CD4-positive, CD25-positive, alpha-beta regulatory T cell (primary cell): ENCODE data around the gene COMMD2. TPM values are rescaled to one million over a fixed set of nuclear protein-coding genes. Genes with fewer than 3 reads are reported as not detected.
A peak's percentile ranks its signal among the peaks of the same experiment; 100 is the strongest.

Experiments
- ATAC-seq, 2 donors: fragments of 150-1000 bp; cut with Tn5 transposase; one replicate each; pipeline ENCODE4 v1.10.0; 2021; ENCODE audit warnings: low read depth in 2 of 2, moderate number of reproducible peaks in 2 of 2, moderate library complexity in 1 of 2
- DNase-seq, 3 donors: peaks; one replicate each; pipeline versions ENCODE4 v3.0.0 to v3.0.0-alpha.2; 2012 to 2022; ENCODE audit warnings: mixed read lengths in 1 of 3
- H3K27ac ChIP-seq: one replicate; pipeline ENCODE4 v1.7.0; 2013; ENCODE audit warnings: mild to moderate bottlenecking, low read length; ENCODE audit not compliant: insufficient read depth, poor library complexity, severe bottlenecking
- H3K27me3 ChIP-seq: one replicate; pipeline ENCODE4 v1.7.0; 2013; ENCODE audit warnings: low read length; ENCODE audit not compliant: control insufficient read depth, insufficient read depth
- H3K36me3 ChIP-seq: one replicate; pipeline ENCODE4 v1.7.0; 2013; ENCODE audit warnings: mild to moderate bottlenecking, low read length, moderate library complexity; ENCODE audit not compliant: control insufficient read depth, insufficient read depth
- H3K4me1 ChIP-seq: 2 replicates; pipeline ENCODE4 v1.7.0; 2013; ENCODE audit warnings: mild to moderate bottlenecking, low read length; ENCODE audit not compliant: insufficient read depth, control insufficient read depth, poor library complexity, severe bottlenecking
- H3K4me3 ChIP-seq: one replicate; pipeline ENCODE4 v1.7.0; 2013; ENCODE audit warnings: low read depth, mild to moderate bottlenecking, low read length, moderate library complexity
- H3K9me3 ChIP-seq, 2 experiments: 1 replicate in 1 of 2; 2 replicates in 1 of 2; pipeline ENCODE4 v1.7.0; 2013; ENCODE audit warnings: low read length in 2 of 2, mild to moderate bottlenecking in 1 of 2, moderate library complexity in 1 of 2; ENCODE audit not compliant: control insufficient read depth in 2 of 2
- H3K27ac Mint-ChIP-seq, 3 donors: one replicate each; pipeline ENCODE4 v1.8.0; 2020 to 2022; ENCODE audit warnings: mild to moderate bottlenecking in 3 of 3, mixed read lengths in 3 of 3, moderate library complexity in 2 of 3
- H3K27me3 Mint-ChIP-seq: one replicate; pipeline ENCODE4 v1.8.0; 2022; ENCODE audit warnings: mild to moderate bottlenecking, mixed read lengths
- H3K36me3 Mint-ChIP-seq: one replicate; pipeline ENCODE4 v1.8.0; 2020; ENCODE audit warnings: mixed read lengths
- H3K4me1 Mint-ChIP-seq, 4 donors: one replicate each; pipeline ENCODE4 v1.8.0; 2020 to 2022; ENCODE audit warnings: mixed read lengths in 4 of 4, mild to moderate bottlenecking in 1 of 4
- H3K4me3 Mint-ChIP-seq, 4 donors: one replicate each; pipeline ENCODE4 v1.8.0; 2020 to 2022; ENCODE audit warnings: mild to moderate bottlenecking in 4 of 4, mixed read lengths in 4 of 4, moderate library complexity in 3 of 4
- H3K9me3 Mint-ChIP-seq, 7 donors: one replicate each; pipeline ENCODE4 v1.8.0; 2020 to 2022; ENCODE audit warnings: mixed read lengths in 7 of 7, mild to moderate bottlenecking in 3 of 7, moderate library complexity in 2 of 7
- polyA plus RNA-seq, 4 donors: library from polyadenylated mRNA; unstranded; fragments of 300-500 nt; fragmentation: Illumina TruSeq; gene quantifications; one replicate each; pipeline ENCODE4 v1.2.3, GENCODE V29; 2021
- total RNA-seq: library from RNA; stranded (reverse); gene quantifications from one replicate; pipeline ENCODE4 v1.2.3, GENCODE V29; 2022

Gene COMMD2
- total and polyA plus RNA-seq, 5 donors from 2014 or later, result 26.8 to 72.5 (median 69.3) TPM

DNA sequence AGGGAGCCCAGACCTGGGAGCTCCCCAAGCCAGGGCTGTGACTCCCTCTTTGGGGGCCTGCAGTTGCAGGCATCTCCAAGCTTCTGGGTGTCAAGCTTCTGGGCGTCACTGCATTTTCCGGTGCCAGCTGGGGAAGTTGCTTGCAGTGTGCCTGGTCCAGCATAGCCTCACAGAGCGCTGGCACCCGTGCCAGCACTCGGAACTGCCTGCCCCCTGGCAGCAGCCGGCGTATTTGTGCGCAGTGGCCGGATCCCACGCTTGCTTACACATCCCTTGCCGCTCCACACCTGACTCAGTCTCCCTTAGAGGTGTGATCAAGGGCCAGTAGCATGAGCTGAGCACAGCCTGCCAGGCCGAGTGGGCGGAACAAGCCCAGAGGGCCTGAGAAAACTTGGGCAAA is 37.0 kb downstream of the COMMD2 start:
- H3K27ac ChIP-seq, result no peak overlapping the region
- H3K27ac Mint-ChIP-seq, result no peak overlapping the region
- no peaks in the 10 kb centered on the region for H3K4me1 ChIP-seq
- H3K27me3 ChIP-seq, result no peaks in the 10 kb centered on the region
- peaks cover 0 to 2% (median 0%) of the 10 kb centered on the region in 7 donors for H3K9me3 Mint-ChIP-seq
- H3K9me3 ChIP-seq, result no peaks in the 10 kb centered on the region
- peaks cover 0 to 2% (median 0%) of the 10 kb centered on the region in 4 donors for H3K4me1 Mint-ChIP-seq
- H3K36me3 ChIP-seq, result no peaks in the 10 kb centered on the region
- no peak overlapping the region for H3K4me3 Mint-ChIP-seq
- ATAC-seq (no peak), DNase-seq (no peak)
- peaks cover 4% of the 10 kb centered on the region for H3K27me3 Mint-ChIP-seq
- H3K36me3 Mint-ChIP-seq, result no peaks in the 10 kb centered on the region
- no peak overlapping the region for H3K4me3 ChIP-seq

DNA sequence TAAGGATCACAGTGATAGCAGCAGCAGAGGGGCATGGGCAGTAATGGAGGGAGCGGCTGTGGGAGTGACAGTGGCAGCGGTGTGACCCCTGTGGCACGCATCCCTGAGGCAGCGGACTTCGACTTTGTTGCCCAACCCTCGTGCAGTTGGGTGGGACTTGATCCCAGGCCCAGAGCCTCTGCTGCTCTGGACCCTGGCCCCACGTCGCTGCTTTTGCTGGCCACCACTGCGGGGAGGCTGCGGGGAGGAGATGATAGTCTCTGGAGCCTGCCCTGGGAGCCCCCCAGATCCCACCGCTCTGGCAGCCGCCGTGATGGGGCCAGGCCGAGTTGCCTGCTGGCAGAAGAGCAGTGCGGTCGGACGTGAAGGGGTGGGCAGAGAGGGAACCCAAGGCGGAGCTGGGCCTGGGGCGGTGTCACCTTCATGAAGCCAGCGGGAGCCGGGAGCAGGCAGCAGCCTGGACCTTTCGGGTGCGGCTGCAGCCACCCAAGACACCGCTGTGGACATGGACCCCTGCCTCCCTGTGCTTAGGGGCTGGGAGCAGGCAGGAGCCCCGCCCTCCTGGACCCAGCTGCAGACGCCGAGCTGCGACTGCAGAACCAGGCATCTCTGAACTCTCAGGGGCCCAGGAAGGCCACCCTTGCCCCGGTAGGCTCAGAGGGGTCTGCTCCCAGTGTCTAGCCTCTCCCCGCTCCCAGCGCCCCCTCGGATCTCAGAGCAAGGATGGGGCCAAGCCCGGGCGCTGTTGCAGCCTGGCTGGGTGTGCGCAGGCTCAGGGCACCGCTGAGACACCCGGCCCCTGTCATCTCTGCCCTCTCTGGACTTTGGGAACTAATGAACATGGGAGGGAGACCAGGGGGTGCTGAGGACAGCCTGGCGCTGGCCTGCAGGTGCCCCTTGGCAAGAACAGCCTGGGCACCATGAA is 38.3 kb downstream of the COMMD2 start:
- no peaks in the 10 kb centered on the region for H3K4me1 ChIP-seq
- Mint-ChIP-seq H3K4me1 (peaks cover 0 to 2% (median 0%) of the 10 kb centered on the region in 4 donors), H3K27ac (no peak overlapping the region), H3K36me3 (no peaks in the 10 kb centered on the region), H3K4me3 (no peak overlapping the region), H3K9me3 (peaks cover 0 to 2% (median 0%) of the 10 kb centered on the region in 7 donors), H3K27me3 (peaks cover 4% of the 10 kb centered on the region)
- H3K9me3 ChIP-seq, result no peaks in the 10 kb centered on the region
- DNase-seq (no peak), ATAC-seq (no peak)
- H3K27me3 ChIP-seq, result no peaks in the 10 kb centered on the region
- H3K27ac ChIP-seq, result no peak overlapping the region
- H3K4me3 ChIP-seq, result no peak overlapping the region
- no peaks in the 10 kb centered on the region for H3K36me3 ChIP-seq

DNA sequence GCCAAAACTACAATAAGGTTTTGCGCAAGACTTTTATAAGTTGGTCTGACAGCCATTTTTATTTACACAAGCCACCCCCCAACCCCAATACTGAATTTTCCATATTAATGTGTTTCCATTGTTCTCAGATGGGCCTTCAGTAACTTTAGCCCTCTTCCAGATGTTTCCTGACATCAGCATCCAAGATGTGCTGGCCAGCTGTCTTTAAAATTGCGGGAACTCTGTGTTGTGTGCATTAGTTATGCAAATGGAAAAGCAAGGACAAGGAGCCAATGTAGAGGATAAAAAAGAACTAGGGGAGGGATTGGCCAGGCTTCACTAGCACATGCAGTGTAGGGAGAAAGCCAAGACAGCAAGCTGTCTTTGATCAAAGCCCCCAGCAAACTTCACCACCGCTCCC is 45.4 kb downstream of the COMMD2 start:
- H3K4me3 ChIP-seq, result no peak overlapping the region
- no peaks in the 10 kb centered on the region for H3K4me1 ChIP-seq
- peak overlapping the region in 1 of 3 donors; percentile 17 for H3K27ac Mint-ChIP-seq
- H3K4me3 Mint-ChIP-seq, result no peak overlapping the region
- no peak overlapping the region for H3K27ac ChIP-seq
- H3K36me3 Mint-ChIP-seq, result no peaks in the 10 kb centered on the region
- H3K9me3 Mint-ChIP-seq, result peaks cover 0 to 2% (median 0%) of the 10 kb centered on the region in 7 donors
- no peaks in the 10 kb centered on the region for H3K9me3 ChIP-seq
- DNase-seq, result no peak
- no peaks in the 10 kb centered on the region for H3K27me3 ChIP-seq
- ATAC-seq, result no peak
- H3K36me3 ChIP-seq, result no peaks in the 10 kb centered on the region
- peaks cover 2% of the 10 kb centered on the region for H3K27me3 Mint-ChIP-seq
- H3K4me1 Mint-ChIP-seq, result peaks cover 1 to 11% (median 3%) of the 10 kb centered on the region in 4 donors

DNA sequence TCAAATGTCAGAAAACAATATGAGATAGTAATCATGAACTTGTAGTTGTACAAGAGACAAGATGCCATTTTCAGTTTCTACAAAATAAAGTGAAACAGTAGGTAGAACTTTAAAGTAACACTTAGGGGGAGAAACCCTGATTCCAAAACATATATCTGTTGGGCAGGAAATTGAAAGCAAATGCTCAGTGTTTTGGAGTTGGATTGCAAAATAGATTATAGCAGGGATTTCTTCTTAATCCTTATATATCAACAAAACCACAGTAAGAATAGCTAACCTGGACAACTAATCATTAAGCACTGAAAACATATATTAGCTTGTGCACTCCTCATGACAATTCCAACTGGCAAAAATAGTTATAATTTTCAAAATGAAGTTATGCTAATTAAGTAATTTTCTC is 46.9 kb downstream of the COMMD2 start:
- no peak for ATAC-seq

DNA sequence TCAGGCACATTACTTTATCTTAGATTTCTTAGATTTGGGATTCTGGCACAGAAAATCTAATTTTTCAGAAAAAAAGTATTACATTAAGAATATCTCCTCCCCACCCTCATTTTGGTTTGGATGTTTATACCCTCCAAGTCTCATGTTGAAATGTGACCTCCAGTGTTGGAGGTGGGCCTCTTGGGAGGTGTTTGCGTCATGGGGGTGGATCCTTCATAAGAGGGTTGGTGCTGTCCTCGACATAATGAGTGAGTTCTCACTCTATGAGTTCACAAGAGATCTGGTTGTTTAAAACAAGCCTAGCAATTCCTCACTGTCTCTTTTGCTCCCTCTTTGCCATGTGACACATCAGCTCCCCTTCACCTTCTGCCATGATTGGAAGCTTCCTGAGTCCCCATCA is 48.8 kb downstream of the COMMD2 start:
- H3K36me3 Mint-ChIP-seq, result no peaks in the 10 kb centered on the region
- peaks cover 4 to 6% of the 10 kb centered on the region in 2 experiments for H3K9me3 ChIP-seq
- peaks cover 0 to 13% (median 2%) of the 10 kb centered on the region in 7 donors for H3K9me3 Mint-ChIP-seq
- ATAC-seq, result no peak
- H3K36me3 ChIP-seq, result no peaks in the 10 kb centered on the region
- H3K27ac ChIP-seq, result no peak overlapping the region
- no peak for DNase-seq
- H3K4me1 ChIP-seq, result peaks cover 9% of the 10 kb centered on the region
- H3K27me3 ChIP-seq, result no peaks in the 10 kb centered on the region
- H3K27ac Mint-ChIP-seq, result no peak overlapping the region
- H3K27me3 Mint-ChIP-seq, result no peaks in the 10 kb centered on the region
- H3K4me3 ChIP-seq, result no peak overlapping the region
- no peak overlapping the region for H3K4me3 Mint-ChIP-seq
- peaks cover 3 to 15% (median 9%) of the 10 kb centered on the region in 4 donors for H3K4me1 Mint-ChIP-seq

More for the DNA sequence above, 46.9 kb downstream of the COMMD2 start:
- H3K27ac Mint-ChIP-seq, result no peak overlapping the region
- no peaks in the 10 kb centered on the region for H3K36me3 Mint-ChIP-seq
- peaks cover 9% of the 10 kb centered on the region for H3K4me1 ChIP-seq
- H3K9me3 Mint-ChIP-seq, result peaks cover 0 to 3% (median 0%) of the 10 kb centered on the region in 7 donors
- no peak overlapping the region for H3K4me3 ChIP-seq
- no peaks in the 10 kb centered on the region for H3K27me3 Mint-ChIP-seq
- H3K27ac ChIP-seq, result no peak overlapping the region
- H3K4me1 Mint-ChIP-seq, result peaks cover 3 to 15% (median 9%) of the 10 kb centered on the region in 4 donors
- DNase-seq, result no peak
- H3K9me3 ChIP-seq, result no peaks in the 10 kb centered on the region
- H3K4me3 Mint-ChIP-seq, result no peak overlapping the region
- no peaks in the 10 kb centered on the region for H3K36me3 ChIP-seq
- H3K27me3 ChIP-seq, result no peaks in the 10 kb centered on the region

DNA sequence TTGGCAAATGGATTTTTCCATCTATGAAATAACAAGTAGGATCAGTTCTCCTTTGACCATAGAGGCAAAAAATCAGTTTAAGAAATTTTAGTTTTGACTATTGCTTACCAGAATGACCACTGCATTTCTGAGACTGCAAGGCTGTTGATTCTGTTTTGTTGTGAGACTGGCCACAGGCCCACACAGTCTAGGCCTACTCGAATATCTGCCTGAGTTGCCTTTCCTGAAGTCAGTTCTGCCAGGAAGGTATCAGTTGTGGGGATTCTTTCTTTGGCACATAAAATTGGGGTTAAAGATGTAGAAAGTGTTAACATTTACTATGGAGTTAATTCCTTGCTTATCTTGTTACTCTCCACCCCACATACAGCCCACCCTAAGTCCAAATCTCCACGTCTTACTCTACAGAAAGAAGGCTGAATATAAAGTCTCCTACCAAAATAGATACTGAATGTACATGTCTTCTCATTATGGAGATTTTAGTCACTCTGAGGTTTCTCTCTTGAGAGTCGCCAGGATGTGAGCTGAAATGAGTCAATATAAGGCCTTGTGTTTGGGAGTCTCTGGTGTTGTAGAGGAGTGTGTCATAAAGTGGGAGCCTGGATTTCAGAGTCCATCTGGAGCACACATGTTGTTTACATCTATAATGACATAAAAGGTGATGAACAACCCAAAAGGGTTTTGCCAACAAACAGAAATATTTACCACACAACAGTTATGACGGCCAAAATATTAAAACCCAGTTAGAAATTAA is 49.4 kb downstream of the COMMD2 start:
- Histone ChIP-seq H3K9me3 (peaks cover 5 to 10% of the 10 kb centered on the region in 2 experiments), H3K36me3 (no peaks in the 10 kb centered on the region), H3K27me3 (no peaks in the 10 kb centered on the region), H3K4me3 (no peak overlapping the region), H3K27ac (no peak overlapping the region), H3K4me1 (peaks cover 9% of the 10 kb centered on the region)
- H3K27ac Mint-ChIP-seq, result no peak overlapping the region
- ATAC-seq (no peak), DNase-seq (peak in 1 of 3 donors; percentile 28)
- H3K36me3 Mint-ChIP-seq, result no peaks in the 10 kb centered on the region
- H3K4me1 Mint-ChIP-seq, result peaks cover 3 to 15% (median 9%) of the 10 kb centered on the region in 4 donors
- peaks cover 0 to 19% (median 2%) of the 10 kb centered on the region in 7 donors for H3K9me3 Mint-ChIP-seq
- H3K4me3 Mint-ChIP-seq, result peak overlapping the region in 1 of 4 donors; percentile 12
- no peaks in the 10 kb centered on the region for H3K27me3 Mint-ChIP-seq

DNA sequence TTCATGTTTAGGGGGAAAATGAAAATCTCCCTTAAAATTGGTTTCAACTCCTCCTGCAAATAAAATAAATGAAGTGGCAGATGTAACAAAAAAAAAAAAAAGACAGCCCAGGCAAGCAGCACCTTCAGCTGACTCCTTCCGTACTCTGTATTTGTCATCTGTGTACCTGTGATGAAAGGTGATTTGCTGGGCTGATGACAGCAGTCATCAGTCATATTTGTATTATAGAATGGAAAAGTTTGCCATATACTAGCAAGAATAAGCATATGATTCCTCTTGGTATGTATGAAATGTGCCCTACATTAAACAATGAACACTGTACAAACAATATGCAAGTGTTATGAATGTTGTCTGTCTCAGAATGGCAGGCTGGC is 50.3 kb downstream of the COMMD2 start:
- Histone ChIP-seq H3K4me3 (peak overlapping the region; percentile 78), H3K9me3 (peaks cover 8 to 10% of the 10 kb centered on the region in 2 experiments), H3K4me1 (peaks cover 9% of the 10 kb centered on the region), H3K36me3 (no peaks in the 10 kb centered on the region), H3K27ac (peak overlapping the region; percentile 51), H3K27me3 (no peaks in the 10 kb centered on the region)
- DNase-seq, result peak in 1 of 3 donors; percentile 40
- Mint-ChIP-seq H3K4me1 (peaks cover 3 to 15% (median 9%) of the 10 kb centered on the region in 4 donors), H3K27me3 (no peaks in the 10 kb centered on the region), H3K9me3 (peaks cover 0 to 28% (median 5%) of the 10 kb centered on the region in 7 donors), H3K36me3 (no peaks in the 10 kb centered on the region), H3K27ac (peak overlapping the region; percentile 81 to 91 (median 84)), H3K4me3 (peak overlapping the region; percentile 81 to 87 (median 86))
- peak; percentile 55 to 59 for ATAC-seq
